Small intestine (tissue), 7 donors: ENCODE measurements around the gene SDE2. TPM values are rescaled to one million over a fixed set of nuclear protein-coding genes. Genes with fewer than 3 reads are reported as not detected.
A peak's percentile ranks its signal among the peaks of the same experiment; 100 is the strongest.

Source experiments
- DNase-seq, 2 donors: peaks; one replicate each; pipeline versions ENCODE4 v3.0.0 to v3.0.0-alpha.2; 2013
- FAIRE-seq: peaks from 2 replicates; lab custom pipeline; 2012; peaks lifted over from hg19 to GRCh38; lab: Jason Lieb, UNC
- H3K27ac ChIP-seq, 3 donors: one replicate each; pipeline ENCODE4 v1.5.1; 2013; ENCODE audit warnings: low read length in 2 of 3, mild to moderate bottlenecking in 2 of 3, control low read depth in 1 of 3, inconsistent platforms in 1 of 3, low read depth in 1 of 3, moderate library complexity in 1 of 3
- H3K27me3 ChIP-seq, 3 donors: one replicate each; pipeline ENCODE4 v1.6.1; 2013; ENCODE audit warnings: low read length in 3 of 3, inconsistent platforms in 1 of 3; ENCODE audit not compliant: control insufficient read depth in 3 of 3, insufficient read depth in 3 of 3
- H3K36me3 ChIP-seq, 3 donors: one replicate each; pipeline ENCODE4 v1.6.1; 2013; ENCODE audit warnings: low read length in 3 of 3, inconsistent platforms in 1 of 3, low read depth in 1 of 3, mild to moderate bottlenecking in 1 of 3, moderate library complexity in 1 of 3; ENCODE audit not compliant: control insufficient read depth in 3 of 3, insufficient read depth in 2 of 3
- H3K4me1 ChIP-seq, 3 donors: one replicate each; pipeline ENCODE4 v1.6.1; 2013; ENCODE audit warnings: low read length in 2 of 3, inconsistent platforms in 1 of 3, low read depth in 1 of 3, mild to moderate bottlenecking in 1 of 3, moderate library complexity in 1 of 3; ENCODE audit not compliant: control insufficient read depth in 3 of 3, insufficient read depth in 2 of 3
- H3K4me3 ChIP-seq, 3 donors: one replicate each; pipeline ENCODE4 v1.5.1; 2013; ENCODE audit warnings: low read length in 3 of 3, control low read depth in 1 of 3, inconsistent platforms in 1 of 3, low read depth in 1 of 3, mild to moderate bottlenecking in 1 of 3, moderate library complexity in 1 of 3
- H3K9me3 ChIP-seq, 2 donors: one replicate each; pipeline ENCODE4 v1.6.1; 2013; ENCODE audit warnings: low read depth in 1 of 2, low read length in 1 of 2; ENCODE audit not compliant: control insufficient read depth in 2 of 2, insufficient read depth in 1 of 2
- WGBS, 3 donors: extraction: QIAGEN DNeasy Blood & Tissue Kit; methylation state at CpG; one replicate each; pipeline ENCODE4 v1.1.7; 2013; 5-methylcytosine and 5-hydroxymethylcytosine counted together
- polyA plus RNA-seq, 4 donors: library from polyadenylated mRNA; stranded (reverse) in 3 of 4; unstranded in 1 of 4; fragments of 200-250 nt in 3 of 4; fragments of 120-200 nt in 1 of 4; gene quantifications; one replicate each; pipeline versions ENCODE4 v1.2.1 to v1.2.3, GENCODE V29; 2013
- donor health status: healthy with polysubstance abuse.
- donor health status: control.
- donor health status: control.
- donor health status: Bipolar disorder and iron deficiency.
- donor health status: healthy.

The SDE2 gene
- polyA plus RNA-seq, 4 donors, result 7.8 to 16.8 (median 9.7) TPM

DNA sequence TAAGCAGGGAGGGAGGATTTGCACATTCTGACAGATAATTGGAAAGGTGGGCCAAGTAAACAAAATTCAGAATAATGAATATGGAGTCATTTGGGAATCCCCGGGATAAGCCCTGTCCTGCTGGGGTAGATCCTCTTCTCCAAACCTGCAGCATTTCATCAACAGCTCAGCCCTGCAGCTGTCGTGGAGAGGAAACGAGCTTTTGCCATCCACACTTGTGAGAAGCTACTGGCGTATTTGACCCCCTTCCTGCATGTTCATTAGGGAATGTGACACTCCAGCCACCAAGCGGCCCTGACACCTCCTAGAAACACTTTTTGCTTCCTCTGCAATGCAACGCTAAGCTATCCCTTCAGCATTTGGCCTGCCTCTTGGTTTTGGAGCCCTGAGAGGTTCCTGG is 50.1 kb downstream of the SDE2 start:
- DNase-seq, result no peak
- no peak overlapping the region for H3K4me3 ChIP-seq
- WGBS, 3 donors, result 62 to 80% (median 74%) methylated on average over 6 of the region's 6 CpGs
- FAIRE-seq, result no peak
- no peak overlapping the region for H3K27ac ChIP-seq
- no peaks in the 10 kb centered on the region for H3K9me3 ChIP-seq
- no peaks in the 10 kb centered on the region for H3K4me1 ChIP-seq
- H3K36me3 ChIP-seq, result no peaks in the 10 kb centered on the region
- peaks cover 0 to 18% (median 0%) of the 10 kb centered on the region in 3 donors for H3K27me3 ChIP-seq

DNA sequence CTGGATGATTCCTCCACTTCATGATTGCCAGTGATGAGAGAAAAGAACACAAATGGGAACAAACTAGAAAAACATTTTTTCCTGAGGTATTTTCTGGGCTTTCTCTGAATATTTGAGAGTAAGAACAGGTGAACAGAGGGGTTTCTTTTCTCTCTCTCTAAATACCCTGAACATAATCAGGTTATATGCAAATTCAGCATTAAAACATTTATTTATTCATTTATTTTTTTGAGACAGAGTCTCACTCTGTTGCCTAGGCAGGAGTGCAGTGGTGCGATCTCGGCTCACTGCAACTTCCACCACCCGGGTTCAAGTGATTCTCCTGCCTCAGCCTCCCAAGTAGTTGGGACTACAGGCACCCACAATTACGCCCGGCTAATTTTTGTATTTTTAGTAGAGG is 52.3 kb downstream of the SDE2 start:
- Histone ChIP-seq H3K9me3 (no peaks in the 10 kb centered on the region), H3K4me1 (no peaks in the 10 kb centered on the region), H3K4me3 (no peak overlapping the region), H3K27me3 (peaks cover 0 to 15% (median 0%) of the 10 kb centered on the region in 3 donors), H3K36me3 (no peaks in the 10 kb centered on the region), H3K27ac (no peak overlapping the region)
- WGBS, 3 donors, result 90 to 98% (median 92%) methylated on average over 5 of the region's 5 CpGs
- no peak for DNase-seq
- FAIRE-seq, result no peak

DNA sequence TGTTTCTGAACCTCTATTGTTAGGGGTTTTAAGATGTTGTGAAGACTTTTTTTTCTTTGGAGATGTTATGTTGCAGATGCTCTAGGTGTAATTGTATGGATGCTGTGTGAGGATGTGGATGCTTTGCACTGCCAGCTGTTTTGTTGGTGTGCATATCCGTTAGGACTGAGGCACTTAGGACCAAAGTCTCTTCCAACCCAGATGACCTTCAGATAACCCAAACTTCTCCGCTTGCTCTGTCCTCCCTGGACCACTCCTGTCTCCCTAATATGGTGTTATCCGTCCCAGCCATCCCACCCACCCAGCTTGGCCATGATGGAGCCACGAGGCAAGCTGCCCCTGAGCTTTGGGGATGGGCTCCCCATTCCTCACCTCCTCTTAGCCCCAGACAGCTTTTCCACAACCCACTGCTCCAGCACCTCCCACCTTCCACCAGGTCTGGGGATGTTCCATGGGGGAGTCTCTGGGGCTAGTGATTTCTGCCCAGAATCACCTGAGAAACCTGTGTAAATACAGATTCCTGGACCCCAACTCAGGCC is 53.0 kb downstream of the SDE2 start:
- no peak overlapping the region for H3K27ac ChIP-seq
- H3K9me3 ChIP-seq, result no peaks in the 10 kb centered on the region
- WGBS, 3 donors, result 52 to 72% (median 66%) methylated on average over 4 of the region's 4 CpGs
- no peaks in the 10 kb centered on the region for H3K36me3 ChIP-seq
- no peak overlapping the region for H3K4me3 ChIP-seq
- H3K4me1 ChIP-seq, result peaks cover 0 to 1% (median 0%) of the 10 kb centered on the region in 3 donors
- FAIRE-seq, result no peak
- no peak for DNase-seq
- H3K27me3 ChIP-seq, result peaks cover 0 to 15% (median 0%) of the 10 kb centered on the region in 3 donors

DNA sequence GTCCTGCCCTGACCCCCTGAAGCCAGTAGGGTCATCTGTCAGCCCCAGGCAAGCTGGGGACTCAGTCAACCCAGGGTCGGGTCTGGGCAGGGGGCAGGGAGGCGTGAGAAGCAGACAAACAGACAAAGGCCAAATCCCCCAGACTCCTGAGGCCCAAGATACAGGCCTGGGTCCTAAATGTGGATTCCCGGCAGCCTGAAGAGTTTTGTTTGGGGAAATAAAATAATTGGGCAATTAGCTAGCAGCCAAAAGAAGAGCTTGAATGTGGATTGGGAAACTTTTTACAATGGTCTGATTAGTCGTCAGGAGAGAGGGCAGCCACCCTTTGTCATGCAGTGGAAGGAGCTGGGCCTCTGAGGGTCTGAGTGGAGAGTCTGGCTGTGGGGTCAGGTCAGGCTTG is 53.6 kb downstream of the SDE2 start:
- H3K27ac ChIP-seq, result no peak overlapping the region
- WGBS, 3 donors, result 75 to 78% (median 77%) methylated on average over 4 of the region's 4 CpGs
- no peak for FAIRE-seq
- no peaks in the 10 kb centered on the region for H3K9me3 ChIP-seq
- H3K4me1 ChIP-seq, result peaks cover 0 to 3% (median 0%) of the 10 kb centered on the region in 3 donors
- H3K36me3 ChIP-seq, result no peaks in the 10 kb centered on the region
- no peak overlapping the region for H3K4me3 ChIP-seq
- no peak for DNase-seq
- peaks cover 0 to 11% (median 0%) of the 10 kb centered on the region in 3 donors for H3K27me3 ChIP-seq

DNA sequence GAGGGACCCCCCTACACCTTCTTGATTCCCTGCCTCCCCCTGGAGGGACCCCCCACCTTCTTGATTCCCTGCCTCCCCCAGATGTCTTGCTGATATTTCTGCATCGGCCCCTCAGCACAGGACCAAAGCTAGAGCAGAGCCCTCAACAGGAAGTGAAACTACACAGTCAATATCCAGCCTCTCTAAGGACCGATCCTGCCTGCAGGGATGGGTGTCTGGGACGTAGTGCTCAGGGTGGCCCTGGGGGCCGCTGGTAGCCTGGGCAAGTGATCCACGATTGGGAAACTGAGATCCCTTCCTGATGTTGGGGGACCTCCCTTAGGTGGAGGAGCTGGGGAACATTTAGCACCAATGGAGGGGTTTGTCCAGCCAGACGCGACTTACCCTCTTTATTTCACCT is 54.2 kb downstream of the SDE2 start:
- Histone ChIP-seq H3K4me3 (no peak overlapping the region), H3K4me1 (peaks cover 0 to 3% (median 0%) of the 10 kb centered on the region in 3 donors), H3K27ac (no peak overlapping the region), H3K36me3 (no peaks in the 10 kb centered on the region), H3K27me3 (peaks cover 0 to 11% (median 0%) of the 10 kb centered on the region in 3 donors), H3K9me3 (no peaks in the 10 kb centered on the region)
- 67 to 74% (median 69%) methylated on average over 7 of the region's 7 CpGs for WGBS, 3 donors
- no peak for FAIRE-seq
- DNase-seq, result no peak

DNA sequence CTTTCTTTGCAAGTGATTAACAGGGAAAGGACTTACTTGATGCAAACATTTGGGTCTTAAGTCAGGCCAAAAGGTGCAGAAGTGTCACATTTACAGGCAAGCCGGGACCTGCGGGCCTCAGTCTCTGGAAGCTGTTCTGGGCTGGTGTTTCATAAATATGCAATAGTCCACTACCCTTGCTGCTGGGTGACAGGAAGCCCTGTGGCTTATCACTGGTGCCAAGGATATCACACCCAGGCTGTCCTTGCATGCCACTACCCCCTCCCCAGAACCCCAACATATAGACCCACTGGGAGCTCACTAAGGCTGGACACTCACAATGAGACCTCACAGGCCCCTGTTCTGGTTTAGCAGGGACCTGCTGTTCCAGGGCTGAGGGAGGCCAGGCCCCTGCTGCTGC is 54.8 kb downstream of the SDE2 start:
- FAIRE-seq (no peak), DNase-seq (no peak)
- no peaks in the 10 kb centered on the region for H3K9me3 ChIP-seq
- H3K4me3 ChIP-seq, result no peak overlapping the region
- H3K36me3 ChIP-seq, result no peaks in the 10 kb centered on the region
- H3K27me3 ChIP-seq, result peaks cover 0 to 11% (median 0%) of the 10 kb centered on the region in 3 donors
- WGBS, 3 donors, result 87 to 94% (median 94%) methylated on average over 2 of the region's 2 CpGs
- no peak overlapping the region for H3K27ac ChIP-seq
- H3K4me1 ChIP-seq, result peaks cover 0 to 3% (median 0%) of the 10 kb centered on the region in 3 donors

DNA sequence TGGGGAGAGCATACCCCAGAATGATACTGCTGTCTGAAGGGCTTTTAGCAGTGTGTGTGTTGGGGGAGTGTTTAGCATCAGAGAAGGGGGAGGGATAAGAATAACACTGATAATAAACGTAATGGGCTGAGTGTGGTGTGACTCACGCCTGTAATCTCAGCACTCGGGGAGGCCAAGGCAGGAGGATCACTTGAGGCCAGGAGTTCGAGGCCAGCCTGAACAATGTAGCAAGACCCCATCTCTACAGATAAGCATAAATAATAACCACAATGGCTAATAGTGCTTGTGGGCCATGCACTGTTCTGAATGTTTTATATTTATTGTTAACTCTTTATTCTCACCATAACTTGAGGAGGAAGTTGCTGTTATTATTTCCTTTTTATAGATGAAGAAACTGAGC is 55.6 kb downstream of the SDE2 start:
- H3K27ac ChIP-seq, result no peak overlapping the region
- H3K4me3 ChIP-seq, result no peak overlapping the region
- H3K27me3 ChIP-seq, result peaks cover 0 to 13% (median 0%) of the 10 kb centered on the region in 3 donors
- H3K36me3 ChIP-seq, result no peaks in the 10 kb centered on the region
- FAIRE-seq (no peak), DNase-seq (no peak)
- H3K9me3 ChIP-seq, result no peaks in the 10 kb centered on the region
- peaks cover 0 to 3% (median 0%) of the 10 kb centered on the region in 3 donors for H3K4me1 ChIP-seq
- 74 to 84% (median 78%) methylated on average over 4 of the region's 4 CpGs for WGBS, 3 donors

DNA sequence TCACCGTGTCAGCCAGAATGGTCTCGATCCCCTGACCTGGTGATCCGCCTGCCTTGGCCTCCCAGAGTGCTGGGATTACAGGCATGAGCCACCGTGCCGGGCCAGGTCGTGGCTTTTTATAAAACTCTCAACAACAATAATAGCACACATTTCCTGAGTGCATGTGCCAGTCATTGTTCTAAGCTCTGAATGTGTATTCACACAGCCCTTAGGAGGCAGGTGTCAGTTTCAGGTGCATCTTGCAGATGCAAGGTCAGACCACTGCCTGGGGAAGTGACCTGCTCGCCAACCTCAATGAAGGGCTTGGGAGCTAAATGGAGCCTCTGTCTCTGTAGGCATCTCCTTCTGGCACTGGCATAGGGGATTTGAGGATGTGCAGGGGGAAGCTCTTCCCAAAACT is 56.6 kb downstream of the SDE2 start:
- DNase-seq (no peak), FAIRE-seq (no peak)
- WGBS, 3 donors, result 65 to 78% (median 71%) methylated on average over 7 of the region's 7 CpGs

DNA sequence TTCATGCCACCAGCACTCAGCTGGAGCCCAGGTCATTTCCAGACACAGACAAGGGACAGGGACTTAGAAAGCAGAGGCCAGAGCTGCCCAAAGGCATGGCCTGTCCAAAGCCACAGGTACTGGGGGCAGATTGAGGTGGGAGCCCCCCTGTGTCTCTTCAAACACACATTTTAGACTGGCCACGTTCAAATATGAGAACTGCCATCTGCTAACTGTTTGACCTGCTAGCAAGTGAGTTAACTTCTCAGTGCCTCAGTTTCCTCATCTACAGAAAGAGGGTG is 57.3 kb downstream of the SDE2 start:
- Histone ChIP-seq H3K36me3 (no peaks in the 10 kb centered on the region), H3K27ac (peak overlapping the region in 1 of 3 donors; percentile 47), H3K4me1 (peaks cover 0 to 3% (median 0%) of the 10 kb centered on the region in 3 donors), H3K9me3 (no peaks in the 10 kb centered on the region), H3K4me3 (no peak overlapping the region), H3K27me3 (peaks cover 0 to 8% (median 0%) of the 10 kb centered on the region in 3 donors)
- WGBS, 3 donors, result 38 to 76% (median 60%) methylated on average over 1 of the region's 1 CpG
- no peak for DNase-seq
- FAIRE-seq, result no peak

More for the DNA sequence above, 56.6 kb downstream of the SDE2 start:
- Histone ChIP-seq H3K27me3 (peaks cover 0 to 12% (median 0%) of the 10 kb centered on the region in 3 donors), H3K27ac (peak overlapping the region in 1 of 3 donors; percentile 52), H3K9me3 (no peaks in the 10 kb centered on the region), H3K36me3 (no peaks in the 10 kb centered on the region), H3K4me3 (no peak overlapping the region), H3K4me1 (peaks cover 0 to 3% (median 0%) of the 10 kb centered on the region in 3 donors)
